HG02610 (cell line): ENCODE data around the gene SPSB3.
"Not testable (repeated sequence)": the region's sequence is repeated elsewhere in the genome, so short reads cannot be mapped to it uniquely, and the experiment has no call there.

Source experiments
- ATAC-seq: cut with Tn5 transposase; IDR thresholded peaks from one replicate; pipeline ENCODE4 v1.9.1; 2021; ENCODE audit warnings: mild to moderate bottlenecking, moderate library complexity; ENCODE audit not compliant: unreplicated experiment

The SPSB3 gene

DNA sequence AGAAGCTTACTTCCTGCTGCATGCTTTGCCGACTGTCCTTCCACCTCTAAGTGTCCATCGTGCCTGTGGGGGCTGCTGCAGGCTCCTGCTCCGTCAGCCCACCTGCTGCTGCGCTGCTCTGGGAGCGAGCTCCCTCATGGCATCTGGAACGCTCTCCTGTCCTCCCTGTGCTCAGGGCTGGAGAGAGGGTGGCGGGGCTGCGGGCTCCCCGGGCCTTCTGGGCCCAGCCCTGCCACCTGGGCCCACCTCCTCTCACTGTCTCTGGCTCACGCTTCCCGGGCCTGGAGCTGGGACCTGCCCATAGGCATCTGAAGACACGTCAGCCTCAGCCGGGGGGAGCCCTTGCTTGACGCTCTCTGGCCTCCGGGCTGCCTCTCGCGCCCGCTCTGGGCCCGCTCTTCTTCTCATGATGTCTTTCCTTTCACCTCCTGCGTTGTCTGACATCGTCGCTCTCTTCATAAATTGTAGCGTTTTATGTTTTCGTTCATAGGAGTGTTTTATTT lies 38.0 kb downstream of the SPSB3 start:
- ATAC-seq, result no peak

DNA sequence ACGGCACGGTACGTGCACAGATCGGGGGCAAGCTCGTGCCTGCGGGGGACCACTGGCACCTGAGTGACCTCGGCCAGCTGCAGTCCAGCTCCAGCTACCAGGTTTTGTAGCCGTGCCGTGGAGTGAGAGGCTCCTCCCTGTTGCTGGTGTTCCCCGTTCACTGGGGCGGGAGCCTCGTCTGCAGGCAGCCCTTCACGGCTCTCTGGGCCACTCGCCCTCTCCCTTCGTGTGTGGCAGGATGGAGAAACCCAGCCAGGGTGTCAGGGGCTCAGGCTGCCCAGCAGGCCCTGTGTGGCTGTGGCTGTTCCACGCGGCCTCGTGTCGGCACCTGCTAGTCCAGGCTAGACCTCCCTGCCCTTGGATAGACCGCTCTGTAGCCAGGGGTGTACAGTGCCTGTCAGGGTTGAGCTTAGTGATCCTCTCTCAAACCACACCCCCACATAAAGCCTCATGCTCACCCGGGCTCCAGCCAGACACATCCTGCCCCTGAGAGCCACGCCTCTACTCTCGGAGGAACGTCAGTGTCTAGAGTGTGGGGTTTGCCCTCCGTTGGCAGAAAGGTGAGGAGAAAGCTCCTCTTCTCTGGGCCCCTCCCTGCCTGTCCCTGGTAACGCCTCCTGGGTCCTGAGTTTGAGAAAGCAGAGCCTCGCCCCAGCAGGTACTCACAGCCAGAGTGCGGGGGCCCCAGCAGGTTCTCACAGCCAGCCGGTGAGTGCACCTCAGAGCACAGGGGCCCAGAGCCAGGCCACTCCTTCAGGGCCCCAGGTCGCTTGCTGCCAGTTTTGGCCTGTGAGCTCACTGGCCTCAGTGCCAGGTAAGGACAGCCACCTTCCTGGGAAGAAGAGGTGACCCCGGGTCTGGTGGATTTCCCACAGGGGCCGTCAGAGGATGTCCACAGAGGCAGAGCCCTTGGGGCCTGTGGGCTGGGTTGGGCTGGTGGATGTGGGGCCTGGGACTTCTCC lies 38.7 kb downstream of the SPSB3 start:
- no peak for ATAC-seq

- no peak for ATAC-seq
Observed at GRCh38 chr16:1741553-1742165, 40.7 kb downstream of the SPSB3 start.

DNA sequence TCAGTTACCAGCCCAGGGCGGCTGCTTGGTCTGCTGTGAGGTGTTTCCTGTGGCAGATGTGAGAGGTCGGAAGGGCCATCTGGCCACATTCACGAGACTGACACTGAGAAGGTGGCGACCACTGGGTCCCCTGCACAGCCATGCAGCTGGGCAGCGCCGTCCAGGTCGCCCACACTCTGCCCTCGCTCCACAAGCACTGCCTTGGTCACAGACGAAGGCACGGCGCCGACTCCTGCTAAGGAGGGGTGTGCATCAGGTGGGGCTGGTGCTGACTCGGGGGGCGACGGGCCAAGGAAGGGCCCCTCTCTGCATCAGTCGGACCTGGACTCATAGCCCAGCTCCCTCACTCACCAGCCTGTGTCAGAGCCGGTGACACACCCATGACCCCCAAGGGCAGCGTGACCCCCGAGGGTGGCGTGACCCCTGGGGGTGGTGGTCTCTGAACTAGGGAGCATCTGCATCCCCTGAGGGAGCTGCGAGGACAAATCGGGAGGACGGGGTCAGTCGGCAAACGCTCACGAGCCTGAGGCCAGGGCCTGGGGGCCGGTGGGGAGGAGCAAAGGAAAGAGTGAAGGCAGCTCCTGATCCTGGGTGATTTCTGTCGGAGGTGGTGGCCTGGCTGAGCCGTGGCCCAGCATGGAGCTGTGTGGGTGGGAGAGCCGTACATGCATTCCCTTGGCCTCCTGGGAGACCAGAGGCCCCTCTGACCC lies 41.4 kb downstream of the SPSB3 start:
- no peak for ATAC-seq

- ATAC-seq, result no peak
Observed at GRCh38 chr16:1740234-1740633, 42.1 kb downstream of the SPSB3 start.

GRCh38 chr16:1734816-1735215 lies 47.6 kb downstream of the SPSB3 start:
- no peak for ATAC-seq

DNA sequence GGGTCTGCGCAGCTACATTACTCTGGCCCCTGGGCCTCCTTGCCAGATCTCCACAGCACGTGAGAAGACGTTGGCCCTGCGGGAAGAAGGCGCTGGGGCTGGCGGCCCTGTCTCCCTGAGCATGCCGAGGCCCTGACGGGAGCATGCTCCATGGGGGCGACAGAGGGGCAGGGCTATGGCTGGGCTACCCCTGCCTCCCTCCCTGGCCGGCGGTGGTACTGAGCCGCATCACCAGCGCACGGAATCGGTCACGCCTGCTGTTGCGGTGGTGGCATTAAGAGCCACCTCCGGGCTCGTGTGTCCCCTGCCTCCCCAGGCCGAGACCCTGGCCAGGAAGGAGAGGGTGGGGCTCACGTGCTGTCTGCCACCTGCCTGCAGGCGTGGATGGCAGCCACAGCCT lies 48.2 kb downstream of the SPSB3 start:
- no peak for ATAC-seq

DNA sequence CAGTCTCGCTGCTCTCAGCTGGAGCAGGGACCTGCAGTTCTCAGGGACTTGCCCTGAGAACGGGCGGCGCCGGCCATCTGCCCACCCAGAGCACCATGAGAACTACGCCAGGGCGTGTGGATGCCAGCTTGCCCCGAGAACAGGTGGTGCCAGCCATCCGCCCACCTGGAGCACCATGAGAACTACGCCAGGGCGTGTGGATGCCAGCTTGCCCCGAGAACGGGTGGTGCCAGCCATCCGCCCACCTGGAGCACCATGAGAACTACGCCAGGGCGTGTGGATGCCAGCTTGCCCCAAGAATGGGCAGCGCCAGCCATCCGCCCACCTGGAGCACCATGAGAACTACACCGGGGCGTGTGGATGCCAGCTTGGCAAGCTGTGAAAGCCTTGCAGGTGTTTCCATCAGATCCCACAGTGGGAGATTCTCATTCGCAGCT lies 49.8 kb downstream of the SPSB3 start:
- not testable (repeated sequence) for ATAC-seq

DNA sequence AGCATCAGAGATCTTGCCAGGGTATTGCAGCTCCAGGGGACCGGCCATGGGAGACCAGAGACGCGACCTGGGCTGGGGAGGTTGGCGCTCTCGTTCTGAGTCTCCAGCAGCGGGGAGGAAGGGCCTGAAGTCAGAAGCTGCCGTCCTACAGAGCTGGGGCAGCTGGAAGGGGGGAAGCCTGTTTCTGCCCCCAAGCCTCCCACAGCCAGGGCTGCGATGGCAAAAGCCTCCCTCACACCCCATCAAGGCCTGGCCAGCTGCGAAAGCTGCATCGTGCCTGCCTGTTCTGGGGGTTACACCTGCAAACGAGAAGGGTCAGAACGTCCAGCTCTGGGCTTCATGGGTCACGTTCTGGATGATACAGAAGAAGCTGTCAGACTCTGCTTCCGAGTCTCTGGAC lies 50.3 kb downstream of the SPSB3 start:
- no peak for ATAC-seq

- no peak for ATAC-seq
Observed at GRCh38 chr16:1731603-1732002, 50.8 kb downstream of the SPSB3 start.

- no peak for ATAC-seq
Observed at GRCh38 chr16:1731073-1731472, 51.3 kb downstream of the SPSB3 start.

GRCh38 chr16:1729445-1729844 lies 52.9 kb downstream of the SPSB3 start:
- ATAC-seq, result no peak

- ATAC-seq, result no peak
Observed at GRCh38 chr16:1729026-1729425, 53.3 kb downstream of the SPSB3 start.

DNA sequence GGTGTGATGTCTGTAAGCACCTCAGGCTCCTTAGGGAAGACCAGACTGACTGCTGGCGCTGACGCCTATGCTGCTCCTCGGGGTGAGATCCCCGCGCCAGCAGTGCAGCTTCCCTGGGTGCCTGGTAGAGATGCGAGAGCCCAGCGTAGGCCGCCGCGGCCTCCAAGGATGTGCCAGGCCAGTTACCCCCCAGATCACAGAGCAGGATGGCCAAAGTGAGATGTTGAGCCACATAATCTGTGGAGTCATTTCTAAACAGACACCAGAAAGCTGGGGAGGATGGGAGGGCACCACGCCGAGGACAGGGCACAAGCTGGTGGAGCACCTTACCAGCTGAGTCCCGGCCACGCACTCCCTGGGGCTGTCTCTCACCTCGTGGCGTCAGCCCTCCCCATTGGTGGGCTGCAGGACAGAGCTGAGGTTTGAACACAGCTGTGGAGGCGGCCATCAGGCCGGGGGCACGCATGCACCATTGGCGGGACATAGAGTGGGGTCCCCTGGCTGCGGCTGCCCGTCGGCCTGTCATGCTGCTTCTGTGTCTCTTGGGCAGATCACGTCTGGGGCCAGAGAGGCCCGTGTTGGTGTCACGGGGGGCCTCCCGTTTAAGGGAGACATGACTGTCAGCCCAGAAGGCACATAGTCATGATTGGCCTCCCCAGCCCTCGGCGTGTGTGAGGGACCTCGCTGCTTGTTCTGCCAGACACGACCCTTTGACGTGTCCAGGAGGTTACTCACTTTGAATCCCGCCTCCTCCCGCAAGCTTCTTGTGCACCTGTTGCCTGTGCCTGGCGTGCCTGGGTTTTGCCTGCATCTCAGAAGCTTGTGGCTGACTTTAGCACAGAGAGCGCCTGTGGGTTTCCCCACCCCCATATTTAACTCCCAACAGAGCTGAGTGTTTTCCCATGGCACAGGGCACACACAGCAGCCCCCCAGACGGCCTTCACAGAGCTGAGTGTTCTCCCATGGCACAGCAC lies 54.4 kb downstream of the SPSB3 start:
- no peak for ATAC-seq
